ENCODE measurements around the gene FLAD1. TPM values are rescaled to one million over a fixed set of nuclear protein-coding genes. Genes with fewer than 3 reads are reported as not detected.

FLAD1 gene
- total and polyA plus RNA-seq, 2 of the 4 experiments (the other 2 are of a cell fraction): 26.3 to 37.3 TPM

DNA sequence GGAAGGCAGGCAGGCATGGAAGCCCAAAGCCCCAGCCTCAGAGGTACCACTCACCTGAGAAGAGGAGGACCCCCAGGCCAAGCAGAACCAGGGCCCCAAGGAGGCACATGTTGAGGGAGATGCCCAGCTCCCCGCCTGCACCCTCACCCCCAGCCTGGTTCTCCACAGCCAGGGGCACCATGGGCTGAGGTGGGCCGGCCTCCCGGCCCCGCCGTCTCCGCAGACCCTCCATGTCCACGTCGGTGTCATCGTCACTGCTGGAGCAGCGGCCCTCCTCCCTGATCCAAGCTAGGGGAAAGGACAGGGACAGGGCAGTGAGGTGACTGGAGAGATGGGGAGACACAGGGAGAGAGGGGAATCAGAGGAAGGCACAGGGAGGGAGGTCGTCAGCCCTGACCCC lies 35.1 kb upstream of the FLAD1 start:
- H2AK5ac ChIP-seq (ENCODE audit: low read depth, low read length): no peak overlapping the region
- H2AFZ ChIP-seq (replicated peaks; ENCODE audit: low read length, poor library complexity): no peak overlapping the region
- H3K4me1 ChIP-seq (ENCODE audit: control insufficient read depth, insufficient read depth, low read length): no peaks in the 10 kb centered on the region
- no peak overlapping the region for H4K5ac ChIP-seq (ENCODE audit: low read depth, low read length)
- H3K9ac ChIP-seq (ENCODE audit: low read depth, low read length): no peak overlapping the region
- TF ChIP-seq BHLHE40 (IDR thresholded peaks at IDR 0.05; ENCODE audit: low read depth, low read length) (no peak), MAFK (IDR thresholded peaks at IDR 0.05; ENCODE audit: low read depth, low read length) (no peak)
- H3K23ac ChIP-seq (ENCODE audit: low read depth, low read length): no peak overlapping the region
- DNase-seq (no peak), ATAC-seq (ENCODE audit: low read depth) (no peak)
- H3K56ac ChIP-seq (ENCODE audit: extremely low read depth, insufficient read depth, low read length): no peak overlapping the region
- no peak overlapping the region for H2BK5ac ChIP-seq (ENCODE audit: low read depth, low read length, poor library complexity, severe bottlenecking)
- no peak overlapping the region for H4K8ac ChIP-seq (ENCODE audit: low read depth in 2 of 2, low read length in 2 of 2)
- no peak overlapping the region for H2BK20ac ChIP-seq (ENCODE audit: low read depth, low read length)
- H3K79me1 ChIP-seq (ENCODE audit: low read depth in 1 of 2, low read length in 2 of 2): peaks cover 0 to 4% of the 10 kb centered on the region in 2 experiments; a peak in 3 of 4 replicates
- H3K14ac ChIP-seq (replicated peaks; ENCODE audit: low read depth, low read length): no peak overlapping the region
- H4K91ac ChIP-seq (ENCODE audit: insufficient read depth, low read depth, low read length): no peak overlapping the region
- WGBS, 2 experiments (ENCODE audit: extremely low coverage in 2 of 2, insufficient read length in 1 of 2): no CpG with 5 or more reads among the region's 11 CpGs
- H3K36me3 ChIP-seq (ENCODE audit: control insufficient read depth, insufficient read depth, low read length): peaks cover 45% of the 10 kb centered on the region
- ChIA-PET POLR2A (ENCODE audit: unreplicated experiment) (no interaction called here), CTCF (interaction anchor here (0.7 kb wide), 1 partner anchor 469 kb away, joined by 3 read pairs; no protein-coding TSS in a partner anchor)
- H3K4ac ChIP-seq (ENCODE audit: low read depth, low read length): no peak overlapping the region
- intact Hi-C loops (cut with micrococcal nuclease): no loop called here
- no peak overlapping the region for H2BK120ac ChIP-seq (ENCODE audit: low read depth, low read length)
- dilution Hi-C loops (cut with HindIII; ENCODE audit: low sequenced_read_pairs, unreplicated experiment): no loop called here
- no peak overlapping the region for H3K27ac ChIP-seq (ENCODE audit: insufficient read depth, low read length)
- no peaks in the 10 kb centered on the region for H3K9me1 ChIP-seq (ENCODE audit: insufficient read depth, low read length)
- in situ Hi-C loops (cut with MboI; ENCODE audit: low sequenced_read_pairs): no loop called here
- no peaks in the 10 kb centered on the region for H3K9me3 ChIP-seq (ENCODE audit: control insufficient read depth, insufficient read depth, low read length)
- H3K4me3 ChIP-seq (ENCODE audit: insufficient read depth, low read depth, low read length): no peak overlapping the region
- H3K18ac ChIP-seq (ENCODE audit: low read depth, low read length): no peak overlapping the region
- no TSS peak for BruUV-seq (replicated peaks)
- no peaks in the 10 kb centered on the region for H3K27me3 ChIP-seq (ENCODE audit: control insufficient read depth, insufficient read depth, low read length)
- no peak overlapping the region for H2BK15ac ChIP-seq (ENCODE audit: low read depth, low read length)
- H2AK9ac ChIP-seq (replicated peaks; ENCODE audit: low read depth, low read length, poor library complexity): no peak overlapping the region
- peaks cover 3% of the 10 kb centered on the region for H4K20me1 ChIP-seq (ENCODE audit: insufficient read depth, low read length)
- H3K4me2 ChIP-seq (ENCODE audit: low read depth, low read length): no peak overlapping the region
